GM19023 (cell line): Measurements from ENCODE around the gene SERPINB7.

ENCODE experiments used
- ATAC-seq: cut with Tn5 transposase; IDR thresholded peaks from one replicate; pipeline ENCODE4 v1.9.1; 2021; ENCODE audit warnings: mild to moderate bottlenecking, moderate library complexity; ENCODE audit not compliant: unreplicated experiment

Gene SERPINB7

GRCh38 chr18:63784787-63785452 lies 9.7 kb downstream of the SERPINB7 start:
- ATAC-seq: no peak

GRCh38 chr18:63787673-63788072 lies 12.5 kb downstream of the SERPINB7 start:
- ATAC-seq: no peak

GRCh38 chr18:63788447-63789096 lies 13.4 kb downstream of the SERPINB7 start:
- ATAC-seq: no peak

- no peak for ATAC-seq
Measured at GRCh38 chr18:63789327-63789726, 14.1 kb downstream of the SERPINB7 start.

GRCh38 chr18:63795606-63796005 lies 20.4 kb downstream of the SERPINB7 start:
- no peak for ATAC-seq

GRCh38 chr18:63799189-63799588 lies 24.0 kb downstream of the SERPINB7 start:
- ATAC-seq: no peak

- ATAC-seq: no peak
Measured at GRCh38 chr18:63801343-63801742, 26.1 kb downstream of the SERPINB7 start.

GRCh38 chr18:63808125-63808524 lies 32.9 kb downstream of the SERPINB7 start:
- no peak for ATAC-seq

- ATAC-seq: no peak
Measured at GRCh38 chr18:63817441-63818051, 42.3 kb downstream of the SERPINB7 start.

- ATAC-seq: no peak
Measured at GRCh38 chr18:63818212-63818611, 43.0 kb downstream of the SERPINB7 start.

GRCh38 chr18:63819786-63820185 lies 44.6 kb downstream of the SERPINB7 start:
- ATAC-seq: no peak

GRCh38 chr18:63820694-63821093 lies 45.5 kb downstream of the SERPINB7 start:
- ATAC-seq: no peak

GRCh38 chr18:63823516-63824219 lies 48.5 kb downstream of the SERPINB7 start:
- no peak for ATAC-seq

GRCh38 chr18:63824220-63824525 lies 49.0 kb downstream of the SERPINB7 start:
- no peak for ATAC-seq

GRCh38 chr18:63828120-63828519 lies 52.9 kb downstream of the SERPINB7 start:
- no peak for ATAC-seq

- ATAC-seq: no peak
Measured at GRCh38 chr18:63828656-63829055, 53.4 kb downstream of the SERPINB7 start.

- ATAC-seq: no peak
Measured at GRCh38 chr18:63829886-63830285, 54.7 kb downstream of the SERPINB7 start.

GRCh38 chr18:63831080-63831788 lies 56.0 kb downstream of the SERPINB7 start:
- peak; percentile 88 for ATAC-seq

- ATAC-seq: peak; percentile 56
Measured at GRCh38 chr18:63832470-63832869, 57.3 kb downstream of the SERPINB7 start.

- no peak for ATAC-seq
Measured at GRCh38 chr18:63834471-63835113, 59.4 kb downstream of the SERPINB7 start.

GRCh38 chr18:63836456-63836855 lies 61.2 kb downstream of the SERPINB7 start:
- no peak for ATAC-seq
